ENCODE measurements around the gene DLL4. TPM values are rescaled to one million over a fixed set of nuclear protein-coding genes. Genes with fewer than 3 reads are reported as not detected.

The DLL4 gene
- total RNA-seq, 1 donor from 2014 or later = not detected

DNA sequence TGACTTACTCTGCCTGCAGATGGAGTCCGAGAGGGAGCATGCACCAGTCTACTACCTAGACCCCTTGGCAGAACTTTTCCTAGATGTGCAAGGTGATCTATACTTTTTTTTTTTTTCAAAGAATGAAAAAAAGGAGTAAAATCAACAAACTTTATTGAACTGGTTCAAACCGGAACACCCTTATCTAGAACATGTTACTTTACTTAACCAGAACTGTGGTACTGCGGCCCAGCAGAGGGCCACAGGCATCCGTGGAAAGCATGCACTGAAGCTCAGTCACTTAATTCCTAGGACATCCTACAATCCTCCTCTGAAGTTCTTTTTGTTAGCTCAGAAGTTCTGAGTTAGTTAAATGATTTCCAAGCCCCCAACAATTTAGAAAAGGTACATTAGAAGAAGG is 45.7 kb downstream of the DLL4 start:
- H3K27ac Mint-ChIP-seq = no peak overlapping the region
- TF ChIP-seq, protein P1, sequence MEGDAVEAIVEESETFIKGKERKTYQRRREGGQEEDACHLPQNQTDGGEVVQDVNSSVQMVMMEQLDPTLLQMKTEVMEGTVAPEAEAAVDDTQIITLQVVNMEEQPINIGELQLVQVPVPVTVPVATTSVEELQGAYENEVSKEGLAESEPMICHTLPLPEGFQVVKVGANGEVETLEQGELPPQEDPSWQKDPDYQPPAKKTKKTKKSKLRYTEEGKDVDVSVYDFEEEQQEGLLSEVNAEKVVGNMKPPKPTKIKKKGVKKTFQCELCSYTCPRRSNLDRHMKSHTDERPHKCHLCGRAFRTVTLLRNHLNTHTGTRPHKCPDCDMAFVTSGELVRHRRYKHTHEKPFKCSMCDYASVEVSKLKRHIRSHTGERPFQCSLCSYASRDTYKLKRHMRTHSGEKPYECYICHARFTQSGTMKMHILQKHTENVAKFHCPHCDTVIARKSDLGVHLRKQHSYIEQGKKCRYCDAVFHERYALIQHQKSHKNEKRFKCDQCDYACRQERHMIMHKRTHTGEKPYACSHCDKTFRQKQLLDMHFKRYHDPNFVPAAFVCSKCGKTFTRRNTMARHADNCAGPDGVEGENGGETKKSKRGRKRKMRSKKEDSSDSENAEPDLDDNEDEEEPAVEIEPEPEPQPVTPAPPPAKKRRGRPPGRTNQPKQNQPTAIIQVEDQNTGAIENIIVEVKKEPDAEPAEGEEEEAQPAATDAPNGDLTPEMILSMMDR (IDR thresholded peaks at IDR 0.05) = no peak
- intact Hi-C loops (cut with micrococcal nuclease) = no loop called here
- DNase-seq (no peak), ATAC-seq (ENCODE audit: low read depth) (no peak)
- ChIA-PET POLR2A (interaction anchor here (0.7 kb wide), 1 partner anchor 13 kb away, joined by 3 read pairs; no protein-coding TSS in a partner anchor), CTCF (no interaction called here)
- peaks cover 39% of the 10 kb centered on the region for H3K36me3 Mint-ChIP-seq (ENCODE audit: low read depth)
- H3K27me3 Mint-ChIP-seq = no peaks in the 10 kb centered on the region
- no peaks in the 10 kb centered on the region for H3K9me3 Mint-ChIP-seq
- H3K4me1 Mint-ChIP-seq = no peaks in the 10 kb centered on the region
- H3K4me3 Mint-ChIP-seq = no peak overlapping the region

DNA sequence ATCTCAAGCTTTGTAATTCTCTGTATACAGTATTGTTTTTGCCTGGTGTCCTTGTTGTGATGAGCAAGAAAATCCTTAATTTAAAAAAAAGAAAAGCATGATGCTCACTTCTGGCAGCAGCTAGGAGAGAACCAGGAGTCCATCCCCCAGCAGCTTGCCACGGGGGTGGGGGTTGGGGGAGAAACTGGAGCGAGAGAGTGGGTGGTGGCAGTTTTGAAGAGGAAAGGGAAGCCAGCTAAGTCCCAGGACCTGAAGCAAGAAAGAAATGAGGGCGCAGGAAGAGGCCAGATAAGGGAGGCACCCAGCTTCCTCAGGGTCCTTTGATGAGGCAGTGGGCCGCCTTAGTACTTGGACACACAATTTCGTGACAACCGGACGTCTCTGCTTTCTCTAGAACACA is 47.7 kb downstream of the DLL4 start:
- no peaks in the 10 kb centered on the region for H3K9me3 Mint-ChIP-seq
- CTCF ChIA-PET = interaction anchor here (1.5 kb wide), 1 partner anchor 36 kb away, joined by 5 read pairs; no protein-coding TSS in a partner anchor
- no peaks in the 10 kb centered on the region for H3K4me1 Mint-ChIP-seq
- DNase-seq = no peak
- no peak overlapping the region for H3K27ac Mint-ChIP-seq
- H3K4me3 Mint-ChIP-seq = no peak overlapping the region
- H3K27me3 Mint-ChIP-seq = no peaks in the 10 kb centered on the region
- H3K36me3 Mint-ChIP-seq (ENCODE audit: low read depth) = peaks cover 58% of the 10 kb centered on the region
- ATAC-seq (ENCODE audit: low read depth) = no peak
- intact Hi-C loops (cut with micrococcal nuclease) = no loop called here
- POLR2A ChIA-PET = no interaction called here
- TF ChIP-seq, protein P1 (IDR thresholded peaks at IDR 0.05) = no peak

DNA sequence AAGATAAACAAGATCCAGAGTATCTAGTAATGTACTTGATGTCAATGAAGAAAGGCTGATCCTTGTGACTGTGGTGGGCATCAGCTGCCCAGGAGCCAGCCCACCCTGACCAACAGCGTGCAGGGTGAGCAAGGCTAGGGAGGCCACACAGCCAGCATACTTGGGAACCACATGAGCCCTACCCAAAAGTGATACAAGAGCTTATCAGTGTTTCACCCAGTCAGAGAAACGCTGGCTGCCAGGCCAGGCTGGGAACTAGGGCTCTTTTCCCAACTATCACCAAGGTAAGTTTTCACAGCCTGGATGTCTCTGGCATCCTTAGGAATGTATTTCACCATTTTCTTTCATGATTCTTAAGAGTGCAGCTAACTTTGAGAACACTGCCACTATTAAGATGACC is 49.0 kb downstream of the DLL4 start:
- intact Hi-C loops (cut with micrococcal nuclease) = no loop called here
- peaks cover 72% of the 10 kb centered on the region for H3K36me3 Mint-ChIP-seq (ENCODE audit: low read depth)
- ChIA-PET POLR2A (no interaction called here), CTCF (no interaction called here)
- TF ChIP-seq, protein P1 (IDR thresholded peaks at IDR 0.05) = no peak
- no peak for DNase-seq
- H3K27ac Mint-ChIP-seq = no peak overlapping the region
- no peaks in the 10 kb centered on the region for H3K9me3 Mint-ChIP-seq
- H3K4me1 Mint-ChIP-seq = no peaks in the 10 kb centered on the region
- H3K4me3 Mint-ChIP-seq = no peak overlapping the region
- ATAC-seq (ENCODE audit: low read depth) = no peak
- H3K27me3 Mint-ChIP-seq = no peaks in the 10 kb centered on the region

DNA sequence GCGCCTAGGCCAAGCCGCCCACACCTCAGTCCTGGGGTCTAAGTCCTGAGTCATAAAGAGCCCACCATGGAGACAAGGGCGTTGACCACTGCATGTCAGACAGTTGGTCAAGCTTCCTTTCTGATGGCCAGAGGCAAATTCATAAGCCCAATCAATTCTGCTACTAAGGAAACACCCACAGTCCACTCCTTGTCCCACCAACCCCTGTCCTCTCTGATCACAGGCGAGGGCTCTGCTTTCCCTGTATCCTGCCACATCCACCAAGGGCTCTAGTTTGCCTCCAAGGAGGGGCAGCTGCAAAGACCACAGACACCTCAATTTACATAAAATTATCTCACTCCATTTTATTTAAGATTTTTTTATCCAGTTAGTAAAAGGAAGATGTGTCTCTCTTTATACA is 49.4 kb downstream of the DLL4 start:
- DNase-seq = no peak
- CTCF ChIA-PET = no interaction called here
- intact Hi-C loops (cut with micrococcal nuclease) = no loop called here
- TF ChIP-seq, protein P1 (IDR thresholded peaks at IDR 0.05) = no peak
- Mint-ChIP-seq H3K27me3 (no peaks in the 10 kb centered on the region), H3K4me3 (no peak overlapping the region), H3K27ac (no peak overlapping the region), H3K36me3 (ENCODE audit: low read depth) (peaks cover 76% of the 10 kb centered on the region), H3K4me1 (no peaks in the 10 kb centered on the region), H3K9me3 (no peaks in the 10 kb centered on the region)
- POLR2A ChIA-PET = no interaction called here
- no peak for ATAC-seq (ENCODE audit: low read depth)

DNA sequence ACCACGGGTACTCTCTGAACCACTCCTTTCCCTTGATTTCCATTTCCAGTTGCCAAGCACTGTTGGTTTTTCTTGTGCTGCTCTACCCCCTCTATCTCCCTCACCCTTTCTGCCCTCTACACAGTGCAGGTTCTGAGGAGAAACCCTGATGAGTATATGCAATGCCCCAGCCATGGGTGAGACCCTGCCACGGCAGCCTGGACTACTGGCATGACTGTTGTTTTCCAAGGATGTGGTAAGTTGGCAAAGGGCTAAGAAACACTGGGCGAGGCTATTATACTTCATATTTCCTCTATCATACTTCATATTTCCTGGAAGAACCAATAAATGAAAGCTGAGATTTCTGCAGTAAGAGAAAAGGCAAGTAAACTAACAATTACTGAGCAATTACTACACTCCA is 52.0 kb downstream of the DLL4 start:
- Mint-ChIP-seq H3K4me1 (no peaks in the 10 kb centered on the region), H3K27ac (no peak overlapping the region), H3K27me3 (no peaks in the 10 kb centered on the region), H3K36me3 (ENCODE audit: low read depth) (peaks cover 99% of the 10 kb centered on the region), H3K9me3 (no peaks in the 10 kb centered on the region), H3K4me3 (no peak overlapping the region)
- no peak for DNase-seq
- TF ChIP-seq, protein P1 (IDR thresholded peaks at IDR 0.05) = no peak
- POLR2A ChIA-PET = no interaction called here
- intact Hi-C loops (cut with micrococcal nuclease) = no loop called here
- CTCF ChIA-PET = no interaction called here
- no peak for ATAC-seq (ENCODE audit: low read depth)
